ENCODE results near the gene POLR2J.
"Not testable (repeated sequence)": the region's sequence is repeated elsewhere in the genome, so short reads cannot be mapped to it uniquely, and the experiment has no call there.

POLR2J gene

DNA sequence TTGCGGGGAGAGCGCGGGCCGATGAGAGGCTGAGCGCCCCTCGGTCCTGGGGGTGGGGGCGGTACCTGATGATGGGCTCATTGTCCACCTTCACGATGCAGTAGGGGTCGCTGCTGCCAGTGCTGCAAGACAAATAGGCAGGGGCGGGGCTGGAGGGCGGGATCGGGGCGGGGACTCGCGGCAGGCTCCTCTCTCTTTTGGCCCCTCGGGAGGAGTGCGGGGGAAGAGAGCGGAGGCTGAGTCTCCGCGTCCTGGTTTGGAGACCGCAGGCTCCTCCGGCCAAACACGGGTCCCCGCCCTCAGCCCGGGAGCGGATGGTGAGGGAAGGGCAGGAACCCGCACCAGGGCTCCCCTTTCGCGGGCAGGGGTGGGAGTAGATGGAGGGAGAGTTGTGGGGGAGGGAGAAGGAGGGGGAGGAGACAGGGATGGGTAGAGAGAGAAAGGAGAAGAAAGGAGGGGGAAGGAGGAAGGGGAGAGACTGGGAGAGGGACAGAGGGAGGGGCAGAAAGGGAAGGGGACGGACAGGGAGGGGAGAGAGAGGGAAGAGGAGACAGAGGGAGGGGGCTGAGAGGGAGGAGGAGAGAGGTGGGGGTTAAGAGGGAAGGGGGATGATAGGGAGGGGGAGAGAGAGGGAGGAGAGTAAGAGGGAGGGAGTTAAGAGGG is 33.3 kb upstream of the POLR2J start:
- H3K27ac ChIP-seq (ENCODE audit: low read depth, low read length); H3K36me3 ChIP-seq (ENCODE audit: insufficient read depth, low read length); H3K27me3 ChIP-seq (ENCODE audit: insufficient read depth, low read length); H3K9ac ChIP-seq (ENCODE audit: low read depth, low read length); H3K9me3 ChIP-seq (ENCODE audit: insufficient read depth, low read depth, low read length); H3K4me3 ChIP-seq (ENCODE audit: low read length); H3K4me1 ChIP-seq (ENCODE audit: insufficient read depth, low read length): not testable (repeated sequence)
- no CpG with 5 or more reads among the region's 30 CpGs for WGBS

DNA sequence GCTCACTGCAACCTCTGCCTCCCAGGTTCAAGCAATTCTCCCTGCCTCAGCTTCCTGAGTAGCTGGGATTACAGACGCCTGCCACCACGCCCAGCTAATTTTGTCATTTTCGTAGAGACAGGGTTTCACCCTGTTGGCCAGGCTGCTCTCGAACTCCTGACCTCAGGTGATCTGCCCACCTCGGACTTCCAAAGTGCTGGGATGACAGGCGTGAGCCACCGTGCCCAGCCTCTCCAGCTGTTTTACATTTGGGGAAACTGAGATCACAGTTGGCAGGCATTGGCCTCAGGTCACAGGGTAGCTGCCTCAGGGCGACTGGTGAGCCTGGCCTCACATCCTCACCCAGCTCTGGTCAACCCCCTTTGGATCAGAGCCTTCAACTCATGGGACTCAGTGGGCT is 31.9 kb upstream of the POLR2J start:
- H3K4me1 ChIP-seq (ENCODE audit: insufficient read depth, low read length); H3K9ac ChIP-seq (ENCODE audit: low read depth, low read length); H3K36me3 ChIP-seq (ENCODE audit: insufficient read depth, low read length); H3K27ac ChIP-seq (ENCODE audit: low read depth, low read length); H3K27me3 ChIP-seq (ENCODE audit: insufficient read depth, low read length); H3K9me3 ChIP-seq (ENCODE audit: insufficient read depth, low read depth, low read length); H3K4me3 ChIP-seq (ENCODE audit: low read length): not testable (repeated sequence)
- WGBS = 86% methylated on average over 5 of the region's 8 CpGs

DNA sequence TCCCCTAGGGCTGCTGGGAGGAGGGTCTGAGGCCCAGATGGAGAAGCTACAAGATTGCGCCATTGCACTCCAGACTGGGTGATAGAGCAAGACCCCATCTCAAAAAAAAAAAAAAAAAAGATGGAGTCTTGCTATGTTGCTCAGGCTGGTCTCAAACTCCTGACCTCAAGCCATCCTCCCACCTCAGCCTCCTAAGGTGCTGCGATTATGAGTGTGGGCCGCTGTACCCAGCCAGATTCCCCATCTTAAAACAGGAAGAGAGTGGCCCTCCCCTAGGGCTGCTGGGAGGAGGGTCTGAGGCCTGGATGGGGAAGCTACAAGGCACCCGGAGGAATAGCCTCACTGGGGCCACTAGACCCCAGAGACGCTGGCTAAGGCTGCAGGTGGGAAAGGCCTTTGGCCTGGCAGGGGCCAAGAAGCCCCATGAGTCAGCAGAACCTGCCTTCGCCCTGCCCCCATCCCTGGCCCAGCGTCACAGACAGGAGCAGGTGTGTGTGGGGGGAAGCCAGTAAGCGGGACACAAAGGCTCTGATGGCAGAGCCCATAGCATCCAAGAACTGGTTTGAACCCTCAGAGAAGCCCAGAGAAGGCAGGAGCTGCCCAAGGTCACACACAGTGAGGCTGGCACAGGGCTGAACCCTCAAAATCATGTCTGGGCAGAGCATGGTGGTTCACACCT is 28.8 kb upstream of the POLR2J start:
- no CpG with 5 or more reads among the region's 8 CpGs for WGBS
- H3K36me3 ChIP-seq (ENCODE audit: insufficient read depth, low read length); H3K27ac ChIP-seq (ENCODE audit: low read depth, low read length); H3K4me1 ChIP-seq (ENCODE audit: insufficient read depth, low read length); H3K9ac ChIP-seq (ENCODE audit: low read depth, low read length); H3K4me3 ChIP-seq (ENCODE audit: low read length); H3K27me3 ChIP-seq (ENCODE audit: insufficient read depth, low read length); H3K9me3 ChIP-seq (ENCODE audit: insufficient read depth, low read depth, low read length): not testable (repeated sequence)

DNA sequence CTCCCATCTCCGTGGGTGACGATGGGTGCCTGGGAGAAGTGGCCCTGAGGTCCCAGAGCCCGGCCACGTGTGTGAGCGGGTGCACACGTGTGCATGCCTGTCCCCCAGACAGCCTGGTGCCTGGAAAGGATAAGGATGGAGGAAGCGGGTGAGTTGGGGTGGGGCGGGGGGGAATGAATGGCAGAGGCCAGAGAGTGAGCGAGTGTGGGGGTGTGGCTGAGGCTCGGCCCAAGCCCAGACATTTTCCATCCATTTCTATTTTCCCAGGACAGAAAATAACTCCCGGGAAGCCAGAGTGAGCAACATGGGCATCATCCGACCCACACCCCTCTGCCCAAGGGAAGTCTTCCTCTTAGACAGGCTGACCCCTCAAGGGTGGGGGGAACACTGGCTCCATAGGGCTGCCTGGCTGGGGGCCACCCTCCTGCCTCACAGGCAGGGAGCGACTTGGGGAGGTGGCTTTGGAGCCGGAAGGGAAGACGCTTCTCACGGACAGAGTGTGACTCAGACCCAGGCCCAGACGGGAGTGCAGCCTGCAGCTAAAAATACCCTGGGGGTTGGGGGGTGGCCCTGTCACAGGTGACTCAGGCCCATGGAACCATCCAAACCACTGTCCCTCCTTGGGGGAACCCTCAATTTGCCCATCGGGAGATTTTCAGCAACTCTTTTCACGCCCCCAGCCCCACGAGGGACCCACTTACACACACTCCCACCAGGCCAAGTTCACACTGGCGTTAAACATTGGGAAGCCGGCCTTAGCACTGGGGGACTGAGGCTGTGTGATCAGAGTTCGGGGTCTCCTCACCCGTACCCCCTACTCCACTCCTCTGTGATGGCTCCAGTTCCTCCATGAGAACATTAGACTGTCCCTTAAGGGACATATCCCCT is 26.8 kb upstream of the POLR2J start:
- 69% methylated on average over 3 of the region's 24 CpGs for WGBS
- H3K9ac ChIP-seq (ENCODE audit: low read depth, low read length) = not testable (repeated sequence)

GRCh38 chr7:102503141-102503540 is 24.4 kb upstream of the POLR2J start:
- H3K4me1 ChIP-seq (ENCODE audit: insufficient read depth, low read length); H3K36me3 ChIP-seq (ENCODE audit: insufficient read depth, low read length); H3K4me3 ChIP-seq (ENCODE audit: low read length); H3K27me3 ChIP-seq (ENCODE audit: insufficient read depth, low read length); H3K9ac ChIP-seq (ENCODE audit: low read depth, low read length); H3K9me3 ChIP-seq (ENCODE audit: insufficient read depth, low read depth, low read length); H3K27ac ChIP-seq (ENCODE audit: low read depth, low read length): not testable (repeated sequence)
- no CpG with 5 or more reads among the region's 12 CpGs for WGBS

More for the DNA sequence above, 26.8 kb upstream of the POLR2J start:
- H3K4me1 ChIP-seq (ENCODE audit: insufficient read depth, low read length); H3K27me3 ChIP-seq (ENCODE audit: insufficient read depth, low read length); H3K36me3 ChIP-seq (ENCODE audit: insufficient read depth, low read length); H3K27ac ChIP-seq (ENCODE audit: low read depth, low read length); H3K4me3 ChIP-seq (ENCODE audit: low read length); H3K9me3 ChIP-seq (ENCODE audit: insufficient read depth, low read depth, low read length): not testable (repeated sequence)

GRCh38 chr7:102498321-102498720 is 19.6 kb upstream of the POLR2J start:
- not testable (repeated sequence) for H3K27ac ChIP-seq (ENCODE audit: low read depth, low read length); H3K9me3 ChIP-seq (ENCODE audit: insufficient read depth, low read depth, low read length); H3K4me3 ChIP-seq (ENCODE audit: low read length); H3K36me3 ChIP-seq (ENCODE audit: insufficient read depth, low read length); H3K27me3 ChIP-seq (ENCODE audit: insufficient read depth, low read length); H3K9ac ChIP-seq (ENCODE audit: low read depth, low read length); H3K4me1 ChIP-seq (ENCODE audit: insufficient read depth, low read length)
- 98% methylated on average over 5 of the region's 16 CpGs for WGBS

- not testable (repeated sequence) for H3K9me3 ChIP-seq (ENCODE audit: insufficient read depth, low read depth, low read length); H3K4me1 ChIP-seq (ENCODE audit: insufficient read depth, low read length); H3K27me3 ChIP-seq (ENCODE audit: insufficient read depth, low read length); H3K4me3 ChIP-seq (ENCODE audit: low read length); H3K36me3 ChIP-seq (ENCODE audit: insufficient read depth, low read length); H3K9ac ChIP-seq (ENCODE audit: low read depth, low read length); H3K27ac ChIP-seq (ENCODE audit: low read depth, low read length)
- WGBS = 68% methylated on average over 1 of the region's 5 CpGs
Observed at GRCh38 chr7:102497308-102497707, 18.6 kb upstream of the POLR2J start.

DNA sequence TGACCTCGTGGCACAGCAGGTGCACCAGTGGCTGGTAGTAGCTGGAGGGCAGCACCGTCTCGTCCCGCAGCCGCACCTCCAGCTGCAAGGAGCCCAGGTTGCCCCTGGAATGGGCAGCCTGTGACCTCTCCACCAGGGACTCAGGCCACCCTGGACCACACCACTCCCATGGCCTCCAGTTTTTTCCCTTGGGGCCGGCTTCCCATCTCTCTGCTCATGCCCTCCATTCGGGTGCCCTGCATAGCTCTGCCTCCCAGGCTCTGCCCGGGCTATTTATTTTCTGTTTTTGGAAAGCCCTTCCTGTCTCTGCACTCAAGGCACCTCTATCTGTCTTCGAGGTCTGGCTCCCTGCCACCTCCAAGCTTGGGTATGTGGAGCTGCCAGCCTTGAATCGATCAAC is 18.1 kb upstream of the POLR2J start:
- not testable (repeated sequence) for H3K36me3 ChIP-seq (ENCODE audit: insufficient read depth, low read length); H3K4me3 ChIP-seq (ENCODE audit: low read length); H3K4me1 ChIP-seq (ENCODE audit: insufficient read depth, low read length); H3K27ac ChIP-seq (ENCODE audit: low read depth, low read length); H3K9ac ChIP-seq (ENCODE audit: low read depth, low read length); H3K27me3 ChIP-seq (ENCODE audit: insufficient read depth, low read length); H3K9me3 ChIP-seq (ENCODE audit: insufficient read depth, low read depth, low read length)
- WGBS = 82% methylated on average over 2 of the region's 10 CpGs

DNA sequence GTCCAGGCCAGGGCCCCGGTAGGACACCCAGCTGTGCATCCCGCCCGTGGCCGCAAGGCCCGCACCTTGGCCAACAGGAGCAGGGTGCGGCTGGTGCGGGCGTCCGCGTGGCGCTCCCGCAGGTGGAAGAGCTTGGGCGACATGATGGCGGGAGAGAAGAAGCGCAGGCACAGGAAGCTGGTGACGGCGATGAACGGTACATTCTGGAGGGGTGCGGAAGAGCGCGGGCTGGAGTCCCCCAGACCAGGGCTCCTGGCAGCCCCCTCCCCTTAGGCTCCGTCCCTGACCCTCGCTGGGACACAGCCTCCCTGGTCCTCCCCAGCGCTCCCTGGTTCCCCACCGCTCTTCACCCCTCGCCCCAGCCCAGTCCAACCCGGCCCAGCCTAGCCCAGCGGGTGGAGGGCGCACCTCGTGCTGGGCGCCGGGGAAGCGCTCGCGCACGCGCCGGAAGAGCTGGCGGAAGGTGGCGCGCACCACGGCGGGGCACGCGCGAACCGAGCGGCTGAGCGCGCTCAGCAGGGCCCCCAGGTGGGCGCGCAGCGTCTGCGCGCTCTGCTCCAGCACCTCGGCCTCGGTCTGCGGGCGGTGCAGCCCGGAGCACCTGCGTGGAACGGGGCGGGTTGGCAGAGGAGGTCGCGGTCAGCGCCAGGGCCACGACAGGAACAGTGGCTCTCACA is 15.9 kb upstream of the POLR2J start:
- not testable (repeated sequence) for H3K9ac ChIP-seq (ENCODE audit: low read depth, low read length); H3K27ac ChIP-seq (ENCODE audit: low read depth, low read length); H3K4me1 ChIP-seq (ENCODE audit: insufficient read depth, low read length); H3K36me3 ChIP-seq (ENCODE audit: insufficient read depth, low read length); H3K9me3 ChIP-seq (ENCODE audit: insufficient read depth, low read depth, low read length); H3K4me3 ChIP-seq (ENCODE audit: low read length); H3K27me3 ChIP-seq (ENCODE audit: insufficient read depth, low read length)
- no CpG with 5 or more reads among the region's 67 CpGs for WGBS

DNA sequence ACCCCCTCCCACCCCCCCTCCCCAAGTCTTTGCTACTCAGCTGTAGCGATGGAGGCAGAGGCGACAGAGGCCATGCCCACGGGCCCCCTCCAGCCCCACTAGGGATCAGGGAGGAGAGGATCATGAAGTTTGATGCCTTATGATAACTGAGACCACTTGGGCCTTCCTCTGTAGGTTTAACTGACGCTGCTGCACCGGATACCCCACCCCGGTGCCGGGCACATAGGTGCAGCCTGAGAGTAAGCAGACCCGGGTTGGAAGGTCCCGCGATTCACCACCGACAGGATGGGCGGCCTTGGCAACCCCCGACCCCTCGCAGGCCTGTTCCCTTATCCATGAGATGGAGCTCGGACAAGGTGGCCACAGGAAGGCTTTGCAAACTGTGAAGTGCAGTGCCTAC is 15.3 kb upstream of the POLR2J start:
- not testable (repeated sequence) for H3K36me3 ChIP-seq (ENCODE audit: insufficient read depth, low read length); H3K4me1 ChIP-seq (ENCODE audit: insufficient read depth, low read length); H3K9ac ChIP-seq (ENCODE audit: low read depth, low read length); H3K9me3 ChIP-seq (ENCODE audit: insufficient read depth, low read depth, low read length); H3K27me3 ChIP-seq (ENCODE audit: insufficient read depth, low read length); H3K27ac ChIP-seq (ENCODE audit: low read depth, low read length); H3K4me3 ChIP-seq (ENCODE audit: low read length)
- WGBS = 60% methylated on average over 1 of the region's 15 CpGs

- H3K27me3 ChIP-seq (ENCODE audit: insufficient read depth, low read length); H3K27ac ChIP-seq (ENCODE audit: low read depth, low read length); H3K9ac ChIP-seq (ENCODE audit: low read depth, low read length); H3K36me3 ChIP-seq (ENCODE audit: insufficient read depth, low read length); H3K4me3 ChIP-seq (ENCODE audit: low read length); H3K9me3 ChIP-seq (ENCODE audit: insufficient read depth, low read depth, low read length); H3K4me1 ChIP-seq (ENCODE audit: insufficient read depth, low read length): not testable (repeated sequence)
- no CpG with 5 or more reads among the region's 33 CpGs for WGBS
Observed at GRCh38 chr7:102493220-102493935, 14.7 kb upstream of the POLR2J start.
